Smooth muscle cell (in vitro differentiated cells): Measurements from ENCODE around the gene CAMSAP3. TPM values are rescaled to one million over a fixed set of nuclear protein-coding genes. Genes with fewer than 3 reads are reported as not detected.

ENCODE experiments used
- DNase-seq: peaks from one replicate; lab custom pipeline; 2025; ENCODE audit not compliant: unreplicated experiment; lab: John Stamatoyannopoulos, UW
- H2AFZ ChIP-seq: fragments of 200-600 bp; sonication (generic); 2 replicates; pipeline ENCODE4 v1.6.0; 2016; ENCODE audit warnings: antibody characterized with exemption, low read depth, mild to moderate bottlenecking
- H3F3A ChIP-seq: fragments of 200-600 bp; sonication (generic); 2 replicates; pipeline ENCODE4 v1.6.0; 2017; ENCODE audit warnings: antibody characterized with exemption, low read depth
- H3K27ac ChIP-seq: fragments of 200-600 bp; sonication (generic); 2 replicates; pipeline ENCODE4 v1.5.1; 2016; ENCODE audit warnings: low read depth, mild to moderate bottlenecking
- H3K27me3 ChIP-seq: fragments of 200-600 bp; sonication (generic); 2 replicates; pipeline ENCODE4 v1.6.1; 2016; ENCODE audit warnings: low read depth, mild to moderate bottlenecking
- H3K36me3 ChIP-seq: fragments of 200-600 bp; sonication (generic); 2 replicates; pipeline ENCODE4 v1.5.1; 2016; ENCODE audit warnings: low read depth
- H3K4me1 ChIP-seq: fragments of 200-600 bp; sonication (generic); 2 replicates; pipeline ENCODE4 v1.5.1; 2016; ENCODE audit warnings: low read depth
- H3K4me2 ChIP-seq: fragments of 200-600 bp; sonication (generic); 2 replicates; pipeline ENCODE4 v1.6.0; 2016; ENCODE audit warnings: mild to moderate bottlenecking
- H3K4me3 ChIP-seq: fragments of 200-600 bp; sonication (generic); 2 replicates; pipeline ENCODE4 v1.5.1; 2016; ENCODE audit warnings: mild to moderate bottlenecking
- H3K79me2 ChIP-seq: fragments of 200-600 bp; sonication (generic); 2 replicates; pipeline ENCODE4 v1.6.0; 2016; ENCODE audit warnings: low read depth, mild to moderate bottlenecking
- H3K9ac ChIP-seq: fragments of 200-600 bp; sonication (generic); 2 replicates; pipeline ENCODE4 v1.6.0; 2016; ENCODE audit warnings: low read depth
- H3K9me3 ChIP-seq: fragments of 200-600 bp; sonication (generic); replicated peaks from 2 replicates; pipeline ENCODE4 v1.5.1; 2016; ENCODE audit warnings: low read depth
- H4K20me1 ChIP-seq: fragments of 200-600 bp; sonication (generic); 2 replicates; pipeline ENCODE4 v1.6.0; 2016; ENCODE audit warnings: low read depth
- WGBS: methylation state at CpG from one replicate; pipeline ENCODE4 v1.1.7; 2016; ENCODE audit warnings: low lambda C conversion rate; 5-methylcytosine and 5-hydroxymethylcytosine counted together
- polyA plus RNA-seq: library from polyadenylated mRNA; unstranded; fragments of >200 nt; fragmentation: Nextera tagmentation; extraction: Ambion mirVana; gene quantifications from 2 replicates; pipeline ENCODE4 v1.2.1, GENCODE V29; 2016
- total RNA-seq: library from RNA; depleted of rRNA; stranded (reverse); fragments of >200 nt; gene quantifications from 2 replicates; pipeline ENCODE4 v1.2.3, GENCODE V29; 2014
- TF ChIP-seq, protein P1 (sequence below): fragments of 200-600 bp; sonication (generic); IDR thresholded peaks from 2 replicates; pipeline ENCODE4 v1.5.1; 2017; ENCODE audit warnings: borderline replicate concordance, mild to moderate bottlenecking, antibody characterized with exemption; ENCODE audit not compliant: insufficient read depth, poor library complexity, severe bottlenecking

CAMSAP3 gene
- total and polyA plus RNA-seq, 2 experiments from 2014 or later: 1.4 to 1.8 TPM

DNA sequence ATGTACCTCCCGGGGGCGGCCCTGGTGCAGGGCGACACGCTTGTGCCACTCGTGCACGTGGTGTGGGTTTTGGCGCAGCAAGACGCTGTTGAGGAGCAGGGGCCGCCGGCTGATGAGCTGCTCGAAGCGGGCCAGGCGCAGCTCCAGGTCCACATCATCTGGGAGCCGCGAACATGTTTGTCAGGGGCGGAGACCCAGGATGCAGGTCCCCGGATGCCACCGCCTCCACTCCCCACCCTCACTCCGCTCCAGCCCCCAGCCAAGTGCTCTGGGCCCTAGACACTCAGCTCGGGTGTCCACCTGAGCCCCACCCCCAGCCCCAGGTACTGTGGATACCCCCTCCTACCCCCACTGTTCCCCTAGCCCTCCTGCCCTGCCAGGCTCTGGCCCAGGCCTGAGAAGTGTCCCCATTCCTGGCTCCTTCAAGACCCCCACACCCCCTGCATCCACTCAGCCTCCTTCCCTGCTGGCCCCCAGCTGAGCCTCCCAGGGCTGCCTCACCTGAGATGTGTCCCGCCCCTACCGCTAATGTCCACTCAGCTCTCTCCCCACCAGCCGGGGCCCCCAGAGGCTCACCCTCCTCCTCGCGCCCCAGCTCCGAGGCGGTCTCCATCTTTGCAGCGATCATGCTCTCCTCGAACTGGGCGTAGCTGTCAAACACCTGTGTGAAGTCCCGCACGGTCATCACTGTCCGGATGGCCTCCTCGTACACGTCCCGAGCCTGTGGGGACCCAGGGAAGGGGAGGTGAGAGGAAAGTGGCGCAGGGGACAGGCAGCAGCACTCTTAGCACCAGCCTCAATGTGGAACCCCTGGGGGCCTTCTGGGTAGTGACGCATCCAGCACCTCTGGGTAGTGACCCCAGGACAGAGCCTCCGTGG lies 28.3 kb downstream of the CAMSAP3 start:
- Histone ChIP-seq H2AFZ (no peak overlapping the region), H3K27me3 (no peaks in the 10 kb centered on the region), H3F3A (no peaks in the 10 kb centered on the region), H3K79me2 (peaks cover 27% of the 10 kb centered on the region), H3K9me3 (no peaks in the 10 kb centered on the region), H4K20me1 (no peaks in the 10 kb centered on the region), H3K9ac (no peak overlapping the region), H3K4me2 (no peak overlapping the region), H3K27ac (no peak overlapping the region), H3K36me3 (no peaks in the 10 kb centered on the region), H3K4me3 (no peak overlapping the region), H3K4me1 (peaks cover 6% of the 10 kb centered on the region)
- DNase-seq: no peak
- TF ChIP-seq, protein P1, sequence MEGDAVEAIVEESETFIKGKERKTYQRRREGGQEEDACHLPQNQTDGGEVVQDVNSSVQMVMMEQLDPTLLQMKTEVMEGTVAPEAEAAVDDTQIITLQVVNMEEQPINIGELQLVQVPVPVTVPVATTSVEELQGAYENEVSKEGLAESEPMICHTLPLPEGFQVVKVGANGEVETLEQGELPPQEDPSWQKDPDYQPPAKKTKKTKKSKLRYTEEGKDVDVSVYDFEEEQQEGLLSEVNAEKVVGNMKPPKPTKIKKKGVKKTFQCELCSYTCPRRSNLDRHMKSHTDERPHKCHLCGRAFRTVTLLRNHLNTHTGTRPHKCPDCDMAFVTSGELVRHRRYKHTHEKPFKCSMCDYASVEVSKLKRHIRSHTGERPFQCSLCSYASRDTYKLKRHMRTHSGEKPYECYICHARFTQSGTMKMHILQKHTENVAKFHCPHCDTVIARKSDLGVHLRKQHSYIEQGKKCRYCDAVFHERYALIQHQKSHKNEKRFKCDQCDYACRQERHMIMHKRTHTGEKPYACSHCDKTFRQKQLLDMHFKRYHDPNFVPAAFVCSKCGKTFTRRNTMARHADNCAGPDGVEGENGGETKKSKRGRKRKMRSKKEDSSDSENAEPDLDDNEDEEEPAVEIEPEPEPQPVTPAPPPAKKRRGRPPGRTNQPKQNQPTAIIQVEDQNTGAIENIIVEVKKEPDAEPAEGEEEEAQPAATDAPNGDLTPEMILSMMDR: no peak
- 99% methylated on average over 29 of the region's 39 CpGs for WGBS

DNA sequence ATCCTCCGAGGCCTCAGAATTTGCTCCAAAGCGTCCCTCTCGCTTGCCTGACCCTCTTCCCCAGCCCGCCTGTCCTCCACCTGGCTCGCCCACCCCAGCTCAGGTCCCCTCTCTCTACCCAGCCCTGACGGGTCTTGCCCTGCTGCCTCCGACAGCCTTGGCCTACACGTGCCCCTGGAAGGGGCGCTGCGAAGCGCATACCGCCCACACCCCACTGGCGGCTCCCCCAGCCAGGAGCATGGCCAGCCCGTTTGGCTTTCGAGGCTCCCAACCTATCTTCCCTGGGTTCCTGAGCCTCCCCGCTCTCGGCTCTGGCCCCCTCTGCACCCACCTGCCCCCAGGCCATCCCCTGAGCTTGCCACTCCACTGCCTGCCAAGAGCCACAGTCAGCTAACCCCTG lies 29.1 kb downstream of the CAMSAP3 start:
- H2AFZ ChIP-seq: no peak overlapping the region
- no peaks in the 10 kb centered on the region for H3F3A ChIP-seq
- H3K4me1 ChIP-seq: peaks cover 6% of the 10 kb centered on the region
- H4K20me1 ChIP-seq: no peaks in the 10 kb centered on the region
- no peak overlapping the region for H3K4me2 ChIP-seq
- no peak overlapping the region for H3K9ac ChIP-seq
- no peaks in the 10 kb centered on the region for H3K9me3 ChIP-seq
- TF ChIP-seq, protein P1: no peak
- no peak for DNase-seq
- H3K36me3 ChIP-seq: no peaks in the 10 kb centered on the region
- 98% methylated on average over 6 of the region's 17 CpGs for WGBS
- no peak overlapping the region for H3K4me3 ChIP-seq
- peaks cover 33% of the 10 kb centered on the region for H3K79me2 ChIP-seq
- H3K27me3 ChIP-seq: no peaks in the 10 kb centered on the region
- no peak overlapping the region for H3K27ac ChIP-seq

DNA sequence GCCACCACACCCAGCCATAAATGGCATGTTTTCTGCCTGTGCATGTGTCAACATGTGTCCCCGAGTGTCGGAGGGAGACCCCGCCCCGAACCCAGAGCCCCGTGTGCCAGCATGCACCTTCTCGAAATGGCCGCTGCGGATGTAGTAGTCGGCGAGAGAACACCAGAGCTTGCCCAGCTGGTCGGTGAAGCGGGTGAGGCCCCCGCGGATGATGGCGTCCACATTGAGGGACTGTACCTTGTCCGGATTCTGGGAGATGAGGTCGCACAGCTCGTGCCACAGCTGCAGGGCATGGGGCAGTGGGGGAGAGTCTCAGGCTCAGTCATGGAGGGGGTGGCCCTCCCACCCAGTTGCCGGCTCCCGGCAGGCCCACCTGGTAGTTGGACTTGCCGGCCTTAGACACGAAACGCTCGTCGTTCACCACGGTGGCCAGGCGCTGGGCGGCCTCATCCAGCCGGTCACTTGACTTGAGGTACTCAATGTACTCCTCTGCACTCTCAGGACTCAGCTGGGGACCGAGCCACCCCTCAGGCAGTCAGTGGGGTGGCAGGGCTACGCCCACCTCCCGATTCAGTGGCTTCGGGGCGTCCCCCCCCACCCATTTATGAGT lies 30.2 kb downstream of the CAMSAP3 start:
- H3K9ac ChIP-seq: no peak overlapping the region
- H3K36me3 ChIP-seq: no peaks in the 10 kb centered on the region
- TF ChIP-seq, protein P1: no peak
- no peaks in the 10 kb centered on the region for H3K27me3 ChIP-seq
- no peak overlapping the region for H3K4me2 ChIP-seq
- no peaks in the 10 kb centered on the region for H4K20me1 ChIP-seq
- no peak overlapping the region for H3K27ac ChIP-seq
- H3K9me3 ChIP-seq: no peaks in the 10 kb centered on the region
- no peaks in the 10 kb centered on the region for H3F3A ChIP-seq
- peaks cover 13% of the 10 kb centered on the region for H3K4me1 ChIP-seq
- 97% methylated on average over 34 of the region's 34 CpGs for WGBS
- DNase-seq: no peak
- H2AFZ ChIP-seq: no peak overlapping the region
- H3K4me3 ChIP-seq: no peak overlapping the region
- H3K79me2 ChIP-seq: peaks cover 42% of the 10 kb centered on the region
